GM19372 (cell line): Measurements from ENCODE around the gene WWOX.
A peak's percentile ranks its signal among the peaks of the same experiment; 100 is the strongest.

ENCODE experiments used
- ATAC-seq: cut with Tn5 transposase; IDR thresholded peaks from one replicate; pipeline ENCODE4 v1.9.1; 2021; ENCODE audit warnings: mild to moderate bottlenecking, low read depth, moderate library complexity; ENCODE audit not compliant: unreplicated experiment

Gene WWOX

DNA sequence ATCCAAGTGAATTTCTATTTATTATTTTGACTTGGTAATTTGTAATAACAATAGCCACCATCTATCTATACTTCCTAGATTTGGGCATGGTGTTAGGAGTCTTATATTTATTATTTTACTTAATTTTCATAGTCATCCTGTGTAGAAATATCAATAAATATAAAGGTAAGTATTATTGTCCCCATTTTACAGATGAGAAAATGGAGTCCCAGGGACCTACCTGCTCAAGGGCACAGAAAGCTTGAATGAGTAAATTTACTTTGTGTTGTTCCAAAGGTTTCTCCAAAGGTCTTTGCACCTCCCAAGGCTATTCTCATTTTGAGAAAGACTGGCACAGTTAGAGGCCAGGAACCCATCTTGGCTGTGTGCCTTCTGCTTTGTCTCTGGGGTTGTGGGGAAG is 738.3 kb downstream of the WWOX start:
- no peak for ATAC-seq

DNA sequence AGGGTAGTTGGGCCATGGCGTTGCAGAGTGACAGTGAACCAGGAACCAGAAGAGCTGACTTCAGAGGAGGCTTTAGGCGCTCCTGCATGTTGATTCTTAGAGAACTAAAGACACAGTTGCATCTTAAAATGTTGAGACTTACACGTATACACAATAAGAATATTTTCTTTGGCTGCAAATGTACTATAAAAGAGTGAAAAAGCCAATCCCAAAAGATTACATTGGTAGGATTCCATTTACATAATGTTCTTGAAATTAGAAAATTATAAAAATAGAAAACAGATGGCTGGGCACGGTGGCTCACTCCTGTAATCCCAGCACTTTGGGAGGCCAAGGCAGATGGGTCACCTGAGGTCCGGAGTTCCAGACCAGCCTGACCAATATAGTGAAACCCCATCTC is 738.8 kb downstream of the WWOX start:
- no peak for ATAC-seq

DNA sequence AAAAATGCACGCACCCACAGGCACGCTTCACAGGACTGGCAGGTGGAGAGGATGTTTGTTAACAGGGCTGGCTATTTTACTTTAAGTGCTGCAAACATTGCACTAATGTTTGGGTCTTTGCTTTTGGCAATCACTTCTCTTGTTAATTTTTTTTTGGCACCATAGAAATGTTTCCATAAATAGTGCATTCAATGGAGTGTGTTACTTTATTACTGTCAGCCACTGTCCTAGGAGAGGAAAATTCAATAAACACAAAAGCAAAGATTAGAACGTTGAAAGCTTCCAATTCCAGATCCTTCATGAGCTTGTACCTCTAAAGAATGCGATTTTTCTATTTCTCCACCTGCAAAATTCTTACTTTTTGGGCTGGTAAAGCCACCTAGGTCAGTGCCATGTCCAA is 743.5 kb downstream of the WWOX start:
- no peak for ATAC-seq

DNA sequence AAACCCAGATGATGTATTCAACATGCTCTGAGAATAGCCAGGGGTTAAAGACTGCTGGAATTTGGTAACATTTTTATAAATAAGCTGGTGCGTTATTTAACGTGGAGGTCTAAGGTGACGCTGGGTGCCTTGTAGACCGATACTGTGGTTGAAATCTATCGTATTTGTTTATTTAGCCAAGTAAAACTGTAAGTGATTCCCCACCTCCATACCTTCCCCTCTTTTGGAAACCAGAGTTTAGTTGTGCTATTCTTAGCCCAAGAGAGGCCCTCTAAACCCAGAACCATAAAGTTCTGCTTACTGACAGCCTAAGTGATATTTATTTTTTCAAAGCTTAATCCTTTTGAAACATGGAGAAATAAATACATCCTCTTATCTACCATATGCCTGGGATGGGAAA is 744.5 kb downstream of the WWOX start:
- no peak for ATAC-seq

DNA sequence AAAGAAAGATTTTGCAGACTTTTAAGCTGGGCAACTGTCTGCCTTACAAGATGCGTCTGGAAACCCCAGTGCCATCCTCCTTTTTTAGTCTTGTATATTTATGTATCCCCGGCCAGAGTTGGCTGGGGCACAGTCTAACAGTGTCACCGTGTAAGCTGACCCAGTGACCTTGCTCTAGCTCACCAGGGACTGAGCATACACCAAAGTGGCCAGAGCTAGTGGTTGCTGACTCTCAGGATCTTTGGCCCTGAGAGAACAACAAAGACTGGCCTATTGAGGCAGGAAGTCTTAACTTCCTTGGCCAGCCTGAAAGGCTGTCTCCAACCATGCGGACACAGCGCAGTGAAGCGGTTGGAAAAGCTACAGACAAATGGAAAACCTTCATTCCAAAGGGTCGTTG is 745.2 kb downstream of the WWOX start:
- ATAC-seq: no peak

DNA sequence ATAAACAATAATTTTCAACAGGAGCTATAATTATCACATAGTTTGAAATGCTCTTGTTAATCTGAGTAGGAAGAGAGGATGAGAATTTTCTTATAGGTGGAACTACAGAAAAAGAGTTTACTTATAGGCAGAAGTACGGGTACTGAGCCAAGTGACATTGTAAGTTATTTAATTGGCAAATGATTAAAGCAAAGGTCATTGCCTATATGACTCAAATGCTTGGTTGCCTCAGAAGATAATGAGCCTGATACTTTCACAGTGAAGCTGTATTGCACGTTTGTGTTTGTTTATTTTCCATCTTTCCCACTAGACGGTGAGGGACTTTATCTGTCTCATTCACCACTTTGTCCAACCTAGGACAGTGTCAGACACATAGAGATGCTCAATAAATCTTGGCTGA is 751.8 kb downstream of the WWOX start:
- ATAC-seq: no peak

DNA sequence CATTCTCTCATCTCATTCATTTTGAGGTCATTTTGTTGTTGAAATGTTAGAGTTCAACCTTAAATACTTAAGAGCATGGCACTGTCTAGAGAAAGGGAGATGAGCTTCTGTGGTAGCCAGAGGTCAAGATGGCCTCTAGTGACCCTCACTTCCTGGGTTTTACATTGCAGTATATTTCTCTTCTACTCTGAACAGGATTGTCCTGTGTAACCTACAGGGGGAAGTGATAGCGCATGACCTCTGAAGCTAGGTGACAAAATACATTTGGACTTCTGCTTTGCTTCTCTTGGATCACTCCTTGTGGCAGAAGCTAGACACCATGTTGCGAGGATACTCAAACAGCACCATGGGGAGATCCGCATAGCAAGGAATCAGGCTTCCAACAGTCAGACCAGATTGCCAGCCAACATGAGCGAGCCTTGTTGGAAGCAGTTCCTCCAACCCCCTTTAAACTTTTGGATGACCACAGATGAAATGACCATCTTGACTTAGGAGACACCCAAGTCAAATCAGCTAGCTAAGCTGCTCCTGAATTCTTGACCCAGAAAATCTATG is 752.7 kb downstream of the WWOX start:
- no peak for ATAC-seq

DNA sequence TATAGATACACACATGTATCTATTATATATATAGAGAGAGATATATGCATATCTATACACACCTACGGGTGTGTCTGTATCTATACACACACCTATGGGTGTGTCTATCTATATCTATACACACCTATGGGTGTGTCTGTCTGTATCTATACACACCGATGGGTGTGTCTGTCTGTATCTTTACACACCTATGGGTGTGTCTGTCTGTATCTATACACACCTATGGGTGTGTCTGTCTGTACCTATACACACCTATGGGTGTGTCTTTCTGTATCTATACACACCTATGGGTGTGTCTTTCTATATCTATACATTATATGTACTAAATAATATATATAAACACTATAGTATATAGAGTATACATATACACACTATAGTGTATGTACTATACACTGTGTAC is 762.6 kb downstream of the WWOX start:
- ATAC-seq: no peak

DNA sequence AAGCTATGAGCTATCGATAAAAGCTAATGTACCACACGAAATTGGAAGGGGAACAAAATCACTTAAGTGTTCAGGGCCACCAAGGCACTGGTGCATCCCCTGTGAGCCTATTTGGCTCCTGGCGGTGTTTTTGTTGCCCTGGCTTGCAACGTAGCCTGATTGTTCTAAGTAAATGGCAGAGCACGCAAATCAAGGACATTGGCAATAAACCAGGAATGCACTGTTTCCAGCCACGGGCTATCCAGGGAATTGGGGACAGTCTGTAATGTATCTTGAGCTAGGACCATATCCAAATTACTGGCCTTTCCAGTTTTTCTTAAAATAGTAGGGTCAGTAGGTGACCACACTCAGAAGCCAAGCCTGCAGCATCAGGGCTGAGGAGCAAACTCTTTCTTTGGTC is 767.1 kb downstream of the WWOX start:
- no peak for ATAC-seq

DNA sequence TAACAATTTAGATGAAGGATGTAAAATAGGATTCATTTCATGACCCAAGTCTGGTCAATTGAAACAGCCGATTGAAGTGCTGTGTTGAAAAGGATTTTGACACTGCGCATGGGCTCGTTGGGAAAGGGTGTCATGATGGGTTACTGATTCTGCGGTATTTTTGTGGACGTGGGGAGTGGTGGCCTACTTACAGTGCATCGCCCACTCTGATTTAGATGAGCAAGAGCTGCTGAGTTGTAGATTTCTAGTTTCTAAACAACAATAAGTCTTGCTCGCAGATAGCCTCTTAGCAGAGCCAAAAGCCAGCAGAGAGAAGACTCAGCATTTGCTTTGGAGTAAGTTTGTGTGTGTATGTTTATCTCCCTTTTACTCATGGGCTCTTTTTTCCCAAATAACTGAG is 770.0 kb downstream of the WWOX start:
- no peak for ATAC-seq

DNA sequence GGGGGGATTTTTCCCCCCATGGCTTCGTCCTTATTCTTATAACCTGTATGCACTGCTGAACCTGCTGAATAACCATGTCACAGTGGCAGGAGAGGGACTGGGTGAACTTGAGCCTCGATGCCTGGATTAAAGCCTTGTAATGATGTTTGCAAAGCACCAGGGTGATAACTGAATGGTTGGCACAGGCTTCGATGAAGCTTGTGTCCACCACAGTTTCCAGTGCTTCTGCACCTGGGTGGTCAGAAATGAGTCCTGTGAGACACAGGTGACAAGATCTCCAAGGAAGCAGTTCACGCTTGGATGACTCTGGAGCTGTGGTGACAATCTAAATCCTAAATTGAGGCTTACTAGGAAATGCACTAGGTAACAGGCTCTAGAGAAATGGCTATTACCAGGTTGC is 771.8 kb downstream of the WWOX start:
- ATAC-seq: no peak

DNA sequence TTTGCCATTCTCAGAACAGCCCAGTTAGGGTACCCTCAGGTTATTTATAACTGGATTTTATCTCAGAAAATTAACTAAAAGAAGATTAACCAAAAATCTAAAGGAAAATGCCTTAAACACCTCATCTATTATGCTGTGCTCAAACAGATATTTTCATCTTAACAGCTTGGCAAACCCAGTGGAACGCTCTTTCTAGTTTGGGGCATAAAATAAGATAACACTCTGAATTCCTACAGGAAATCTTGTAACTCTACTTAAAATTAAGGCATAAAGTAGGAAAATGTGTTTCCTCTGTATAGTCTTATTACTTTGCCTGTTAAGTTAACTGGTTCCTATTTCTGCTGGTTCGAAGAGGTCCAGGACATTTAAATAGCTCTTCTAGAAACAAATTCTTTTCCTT is 777.2 kb downstream of the WWOX start:
- ATAC-seq: no peak

DNA sequence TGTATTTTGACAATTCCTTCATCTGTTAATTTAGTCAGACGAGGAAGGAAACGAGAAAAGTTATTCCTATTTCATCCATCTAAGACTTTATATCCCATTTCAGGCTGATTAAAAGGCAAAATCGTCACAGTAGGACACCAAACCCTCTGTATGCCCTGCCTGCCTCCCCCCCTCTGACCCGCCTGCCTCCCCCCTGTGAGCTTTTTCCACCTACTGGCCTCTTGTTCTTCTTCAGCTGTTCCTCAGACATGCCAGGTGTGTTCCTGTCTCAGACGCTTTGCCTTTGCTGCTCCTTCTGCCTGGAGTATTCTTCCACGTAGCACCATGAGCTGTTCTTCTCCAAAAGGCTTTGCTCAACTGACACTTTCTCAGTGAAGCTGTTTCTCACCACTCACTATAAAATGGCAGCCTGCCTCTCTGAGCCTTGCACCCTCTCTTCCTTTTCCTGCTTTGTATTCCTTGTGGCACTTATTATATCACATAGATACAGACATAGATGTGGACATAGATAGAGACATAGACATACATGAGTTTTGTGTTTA is 777.7 kb downstream of the WWOX start:
- no peak for ATAC-seq

DNA sequence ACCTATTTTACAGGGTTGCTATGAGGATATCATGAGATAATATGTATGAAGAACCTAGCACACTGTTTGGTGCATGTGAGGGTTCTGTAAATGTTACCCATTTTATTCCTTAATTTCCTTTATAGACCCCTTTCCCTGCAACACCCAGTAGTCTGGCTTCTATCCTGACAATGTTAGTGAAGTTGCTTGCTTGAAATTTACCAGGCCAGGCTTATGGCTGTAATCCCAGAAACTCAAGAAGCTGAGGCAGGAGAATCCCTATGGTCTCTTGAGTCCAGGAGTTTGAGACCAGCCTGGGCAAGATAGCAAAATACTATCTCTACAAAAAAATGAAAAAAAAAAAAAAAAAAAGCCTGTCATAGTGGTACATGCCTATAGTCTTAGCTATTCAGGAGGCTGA is 779.1 kb downstream of the WWOX start:
- no peak for ATAC-seq

DNA sequence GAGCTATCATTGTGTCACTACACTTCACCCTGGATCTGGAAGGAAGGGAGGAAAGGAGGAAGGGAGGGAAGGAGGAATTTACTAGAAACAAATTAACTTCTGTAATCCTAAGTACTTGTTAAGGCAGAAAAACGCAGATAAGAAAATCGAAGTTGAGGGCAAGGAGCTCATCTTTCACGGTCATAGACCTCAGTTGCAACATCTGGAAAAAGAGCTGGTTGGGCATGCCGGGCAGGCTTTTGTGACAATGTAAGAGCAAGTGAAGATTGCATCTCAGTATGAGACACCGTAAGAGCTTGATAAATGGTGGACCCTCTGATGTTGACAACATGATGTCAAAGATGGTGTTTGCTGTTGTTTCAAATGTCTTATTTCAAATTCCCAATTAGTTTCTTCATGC is 779.6 kb downstream of the WWOX start:
- no peak for ATAC-seq

DNA sequence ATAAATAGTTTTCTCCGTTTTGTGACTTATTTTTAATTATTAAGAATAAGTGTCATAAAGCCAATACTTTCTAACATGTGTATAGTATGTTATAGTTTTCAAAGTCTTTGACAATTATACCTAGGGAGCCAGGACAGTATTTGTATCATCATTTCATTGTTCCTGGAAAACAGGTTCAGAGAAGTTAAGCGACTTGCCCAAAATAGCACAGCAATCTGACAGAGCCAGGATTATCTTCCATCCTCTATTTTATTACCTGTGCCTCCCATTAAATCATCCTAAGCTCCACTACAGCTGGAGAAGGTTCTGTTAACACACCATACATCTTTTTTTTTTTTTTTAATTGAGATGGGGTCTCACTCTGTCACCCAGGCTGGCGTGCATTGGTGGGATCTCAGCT is 782.7 kb downstream of the WWOX start:
- ATAC-seq: no peak

DNA sequence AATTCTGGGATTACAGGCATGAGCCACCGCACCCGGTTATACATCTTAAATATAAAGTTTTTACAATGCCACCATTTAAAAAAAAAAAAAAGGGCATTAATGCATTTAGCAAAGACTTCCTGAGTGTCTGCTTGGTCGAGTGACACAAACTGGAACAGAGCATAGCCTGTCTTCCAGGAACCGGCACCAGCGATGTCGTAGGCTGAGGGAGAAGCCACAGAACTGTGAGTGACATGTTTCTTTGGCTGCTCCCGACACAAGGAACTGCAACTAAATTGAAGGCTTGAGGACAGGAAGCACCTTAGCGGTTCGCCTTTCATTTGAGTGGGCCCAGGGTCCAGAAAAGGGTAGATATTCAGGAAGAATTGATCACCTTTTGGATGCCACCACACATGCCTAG is 783.3 kb downstream of the WWOX start:
- ATAC-seq: no peak

DNA sequence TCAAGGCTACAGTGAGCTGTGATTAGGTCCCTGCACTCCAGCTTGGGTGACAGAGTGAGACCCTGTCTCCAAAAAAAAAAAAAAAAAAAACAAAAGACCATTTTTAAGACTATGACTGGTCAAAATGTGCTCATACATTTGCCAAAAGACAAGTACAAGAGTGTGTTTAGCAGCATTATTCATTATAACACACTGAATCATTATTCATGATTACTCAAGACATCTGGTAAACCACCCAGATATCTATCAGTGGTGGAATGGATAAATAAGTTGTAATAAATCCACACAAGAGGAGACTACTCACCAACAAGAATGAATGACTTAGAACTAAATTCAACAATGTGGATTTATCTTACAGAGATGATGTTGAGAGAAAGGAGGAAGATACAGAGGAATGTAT is 784.8 kb downstream of the WWOX start:
- ATAC-seq: no peak

DNA sequence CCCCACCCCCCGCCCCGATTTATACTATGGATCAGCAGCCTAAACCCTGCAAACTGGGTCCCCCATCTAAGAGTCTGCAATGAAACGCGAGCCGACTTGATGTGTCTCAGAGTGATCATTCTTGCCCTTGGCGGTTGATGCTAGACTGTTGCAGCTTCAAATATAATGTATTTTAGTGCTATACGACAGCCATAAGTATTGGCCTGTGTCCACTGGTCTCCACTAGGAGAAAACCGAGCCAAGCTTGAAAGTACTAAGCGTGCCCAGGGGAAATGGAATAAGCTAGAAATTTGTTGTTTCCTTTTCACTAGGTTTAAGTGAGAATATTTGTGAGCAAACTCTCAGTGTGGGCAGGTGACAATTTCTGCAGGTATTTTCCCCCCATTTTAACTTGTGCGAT is 789.9 kb downstream of the WWOX start:
- no peak for ATAC-seq

DNA sequence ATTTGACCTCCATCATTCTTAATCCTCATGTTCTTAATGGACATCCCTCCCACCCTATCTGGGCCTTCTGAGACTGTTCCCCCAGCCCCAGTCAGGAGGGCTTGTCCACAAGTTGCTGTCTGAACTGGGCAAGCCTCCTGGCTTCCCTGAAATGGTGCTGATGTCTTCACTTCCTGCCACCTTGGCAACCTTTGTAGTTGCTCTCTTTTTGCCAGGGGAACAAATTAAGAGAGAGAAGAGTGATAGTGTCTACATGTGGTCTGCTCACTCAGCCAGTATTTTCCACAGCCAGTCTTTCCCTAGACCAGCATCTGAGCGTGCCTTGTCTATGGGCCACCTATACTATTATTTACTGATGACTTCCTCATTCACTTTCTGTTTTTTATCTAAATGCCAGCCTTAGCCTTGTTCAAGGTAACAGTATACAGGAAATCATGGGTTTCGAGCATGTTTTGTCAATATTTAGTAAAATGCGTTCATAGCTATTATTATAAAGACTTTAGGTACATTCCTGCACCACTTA is 791.0 kb downstream of the WWOX start:
- no peak for ATAC-seq

DNA sequence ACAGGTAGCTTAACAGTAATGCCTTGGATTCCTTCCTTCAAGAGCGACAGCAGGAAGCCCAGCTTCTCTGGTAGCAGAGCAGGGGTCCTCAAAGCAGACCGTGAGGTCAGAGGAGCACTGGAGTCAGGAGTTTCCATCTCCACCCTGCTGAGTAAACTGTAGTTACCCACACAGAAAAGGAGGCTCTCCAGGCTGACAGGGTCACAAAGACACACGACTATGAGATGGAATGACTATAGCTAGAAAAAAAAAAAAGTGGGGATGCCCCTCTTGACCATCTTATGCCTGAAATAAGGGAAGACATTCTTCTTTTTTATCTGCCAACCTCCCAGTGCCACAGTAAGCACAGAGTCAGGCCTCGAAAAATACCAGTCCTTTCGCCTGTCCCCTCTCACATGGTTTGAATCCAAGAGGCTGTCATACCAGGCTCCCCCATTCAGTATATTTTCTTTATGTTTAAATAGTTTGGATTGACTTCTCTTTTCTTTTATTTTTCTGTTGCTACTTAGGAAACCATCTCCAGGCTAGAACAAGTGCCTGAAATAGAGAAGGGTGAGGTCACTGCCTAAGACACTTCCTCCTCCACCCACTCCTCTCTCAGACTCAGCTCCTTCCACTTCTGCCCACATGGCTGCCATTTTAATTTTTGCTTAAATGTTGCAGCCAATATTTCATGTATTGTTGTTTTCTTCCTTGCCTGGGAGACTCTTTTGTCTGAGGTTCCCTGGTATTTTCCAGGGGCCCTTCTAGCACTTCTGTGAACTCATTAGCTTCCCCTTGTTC is 793.7 kb downstream of the WWOX start:
- ATAC-seq: peak; percentile 61

DNA sequence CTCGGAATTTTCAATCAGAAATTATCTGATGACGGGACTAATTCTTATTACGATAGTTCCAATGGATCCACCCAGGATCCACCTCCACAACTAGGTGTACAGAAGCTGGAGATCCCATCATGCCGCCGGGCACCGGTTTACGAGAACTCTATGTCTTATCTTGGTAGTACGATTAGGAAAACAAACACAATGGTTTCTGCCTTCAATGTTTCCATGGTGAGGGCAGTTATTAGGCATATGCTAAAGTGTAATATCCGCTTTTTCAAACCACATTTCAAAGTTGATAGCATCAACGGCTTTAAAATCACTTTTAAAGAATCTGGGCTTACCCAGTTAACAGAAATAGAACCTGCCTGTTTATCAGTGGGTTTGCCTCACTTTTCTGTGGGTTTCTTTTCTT is 795.4 kb downstream of the WWOX start:
- ATAC-seq: no peak
